Mesendoderm (in vitro differentiated cells): ENCODE data around the gene RAET1L.

Experiments used
- DNase-seq: peaks from one replicate; pipeline ENCODE4 v3.0.0; 2013
- H2AK5ac ChIP-seq: 2 replicates; pipeline ENCODE4 v1.6.1; 2013; ENCODE audit warnings: low read length, inconsistent platforms
- H2BK120ac ChIP-seq: 2 replicates; pipeline ENCODE4 v1.6.1; 2013; ENCODE audit warnings: low read depth, mild to moderate bottlenecking, low read length, moderate library complexity, mixed read lengths
- H2BK15ac ChIP-seq: replicated peaks from 2 replicates; pipeline ENCODE4 v1.6.1; 2013; ENCODE audit warnings: low read depth, mild to moderate bottlenecking, moderate library complexity
- H2BK5ac ChIP-seq: 2 replicates; pipeline ENCODE4 v1.6.1; 2013; ENCODE audit warnings: low read length, inconsistent platforms
- H3K18ac ChIP-seq: 2 replicates; pipeline ENCODE4 v1.6.1; 2013; ENCODE audit warnings: mild to moderate bottlenecking, low read length, mixed read lengths
- H3K23ac ChIP-seq: one replicate; pipeline ENCODE4 v1.6.1; 2013; ENCODE audit warnings: low read length
- H3K27ac ChIP-seq: 2 replicates; pipeline ENCODE4 v1.5.1; 2013; ENCODE audit warnings: low read depth, mild to moderate bottlenecking, inconsistent platforms, low read length, moderate library complexity
- H3K27me3 ChIP-seq: 2 replicates; pipeline ENCODE4 v1.6.1; 2013; ENCODE audit warnings: low read length, control low read depth, mild to moderate bottlenecking, inconsistent platforms; ENCODE audit not compliant: insufficient read depth, poor library complexity
- H3K36me3 ChIP-seq: 2 replicates; pipeline ENCODE4 v1.6.1; 2013; ENCODE audit warnings: low read length, inconsistent platforms; ENCODE audit not compliant: control insufficient read depth, insufficient read depth
- H3K4ac ChIP-seq: one replicate; pipeline ENCODE4 v1.6.1; 2013; ENCODE audit warnings: low read depth, mild to moderate bottlenecking, low read length, moderate library complexity
- H3K4me1 ChIP-seq: 2 replicates; pipeline ENCODE4 v1.6.1; 2013; ENCODE audit warnings: low read depth, low read length, inconsistent platforms; ENCODE audit not compliant: control insufficient read depth
- H3K4me2 ChIP-seq: 2 replicates; pipeline ENCODE4 v1.6.1; 2013; ENCODE audit warnings: low read length
- H3K4me3 ChIP-seq: 2 replicates; pipeline ENCODE4 v1.5.1; 2013; ENCODE audit warnings: mild to moderate bottlenecking, low read length
- H3K56ac ChIP-seq: one replicate; pipeline ENCODE4 v1.6.1; 2013; ENCODE audit warnings: low read length
- H3K79me1 ChIP-seq: 2 replicates; pipeline ENCODE4 v1.6.1; 2013; ENCODE audit warnings: low read length, inconsistent platforms
- H3K79me2 ChIP-seq: 2 replicates; pipeline ENCODE4 v1.6.1; 2013; ENCODE audit warnings: mild to moderate bottlenecking, low read length; ENCODE audit not compliant: control insufficient read depth, insufficient read depth
- H3K9ac ChIP-seq: 2 replicates; pipeline ENCODE4 v1.6.1; 2013; ENCODE audit warnings: low read length, inconsistent platforms
- H4K5ac ChIP-seq: one replicate; pipeline ENCODE4 v1.6.1; 2013; ENCODE audit warnings: low read length
- H4K8ac ChIP-seq: one replicate; pipeline ENCODE4 v1.6.1; 2013; ENCODE audit warnings: low read depth, mild to moderate bottlenecking, control low read depth, low read length, moderate library complexity
- WGBS: extraction: QIAGEN DNeasy Blood & Tissue Kit; methylation state at CpG from one replicate; pipeline ENCODE4 v1.1.7; 2013; ENCODE audit warnings: low lambda C conversion rate, missing lambda C conversion rate; ENCODE audit not compliant: insufficient coverage; ENCODE audit errors: extremely low coverage; 5-methylcytosine and 5-hydroxymethylcytosine counted together

RAET1L gene

GRCh38 chr6:150043501-150044412 lies 18.4 kb upstream of the RAET1L start:
- Histone ChIP-seq H2AK5ac (no peak overlapping the region), H3K27me3 (peaks cover 9% of the 10 kb centered on the region), H3K79me2 (no peaks in the 10 kb centered on the region), H4K5ac (no peak overlapping the region), H3K27ac (no peak overlapping the region), H3K4ac (no peak overlapping the region), H3K56ac (no peak overlapping the region), H3K9ac (no peak overlapping the region), H3K23ac (no peak overlapping the region), H3K18ac (no peak overlapping the region), H2BK5ac (no peak overlapping the region), H3K4me1 (no peaks in the 10 kb centered on the region), H3K4me2 (no peak overlapping the region), H4K8ac (no peak overlapping the region), H2BK15ac (no peak overlapping the region), H3K36me3 (no peaks in the 10 kb centered on the region), H2BK120ac (no peak overlapping the region), H3K79me1 (no peaks in the 10 kb centered on the region), H3K4me3 (no peak overlapping the region)
- WGBS, result 100% methylated on average over 1 of the region's 19 CpGs
- no peak for DNase-seq

- no peaks in the 10 kb centered on the region for H3K79me1 ChIP-seq
- no peaks in the 10 kb centered on the region for H3K36me3 ChIP-seq
- H3K79me2 ChIP-seq, result no peaks in the 10 kb centered on the region
- H2BK120ac ChIP-seq, result no peak overlapping the region
- peaks cover 16% of the 10 kb centered on the region for H3K27me3 ChIP-seq
- WGBS, result no CpG with 5 or more reads among the region's 13 CpGs
- no peak overlapping the region for H3K4ac ChIP-seq
- H3K4me3 ChIP-seq, result no peak overlapping the region
- H2BK15ac ChIP-seq, result no peak overlapping the region
- no peak overlapping the region for H3K4me2 ChIP-seq
- DNase-seq, result no peak
- no peak overlapping the region for H3K18ac ChIP-seq
- no peak overlapping the region for H3K23ac ChIP-seq
- no peak overlapping the region for H3K27ac ChIP-seq
- H3K4me1 ChIP-seq, result no peaks in the 10 kb centered on the region
- no peak overlapping the region for H3K56ac ChIP-seq
- no peak overlapping the region for H2BK5ac ChIP-seq
- H4K5ac ChIP-seq, result no peak overlapping the region
- no peak overlapping the region for H4K8ac ChIP-seq
- no peak overlapping the region for H2AK5ac ChIP-seq
- no peak overlapping the region for H3K9ac ChIP-seq
Measured at GRCh38 chr6:150043096-150043495, 17.8 kb upstream of the RAET1L start.

GRCh38 chr6:150038202-150039062 lies 13.1 kb upstream of the RAET1L start:
- no peaks in the 10 kb centered on the region for H3K79me1 ChIP-seq
- H3K18ac ChIP-seq, result no peak overlapping the region
- H3K4me1 ChIP-seq, result no peaks in the 10 kb centered on the region
- H3K56ac ChIP-seq, result no peak overlapping the region
- peak; percentile 4 for DNase-seq
- no peak overlapping the region for H2BK5ac ChIP-seq
- no peak overlapping the region for H3K9ac ChIP-seq
- no peak overlapping the region for H2BK15ac ChIP-seq
- peaks cover 44% of the 10 kb centered on the region for H3K27me3 ChIP-seq
- H4K8ac ChIP-seq, result no peak overlapping the region
- H3K79me2 ChIP-seq, result no peaks in the 10 kb centered on the region
- H3K36me3 ChIP-seq, result no peaks in the 10 kb centered on the region
- no peak overlapping the region for H3K4me2 ChIP-seq
- no peak overlapping the region for H2BK120ac ChIP-seq
- no peak overlapping the region for H2AK5ac ChIP-seq
- H3K27ac ChIP-seq, result no peak overlapping the region
- no peak overlapping the region for H3K23ac ChIP-seq
- no CpG with 5 or more reads among the region's 21 CpGs for WGBS
- H4K5ac ChIP-seq, result no peak overlapping the region
- H3K4ac ChIP-seq, result no peak overlapping the region
- H3K4me3 ChIP-seq, result no peak overlapping the region

GRCh38 chr6:150037526-150038201 lies 12.3 kb upstream of the RAET1L start:
- no peak overlapping the region for H2BK5ac ChIP-seq
- H3K79me1 ChIP-seq, result no peaks in the 10 kb centered on the region
- no peaks in the 10 kb centered on the region for H3K36me3 ChIP-seq
- no peak overlapping the region for H3K27ac ChIP-seq
- no peak overlapping the region for H3K23ac ChIP-seq
- H3K18ac ChIP-seq, result no peak overlapping the region
- no peak overlapping the region for H2BK120ac ChIP-seq
- H3K4me1 ChIP-seq, result no peaks in the 10 kb centered on the region
- H4K8ac ChIP-seq, result no peak overlapping the region
- H3K4ac ChIP-seq, result no peak overlapping the region
- no peak overlapping the region for H4K5ac ChIP-seq
- WGBS, result no CpG with 5 or more reads among the region's 55 CpGs
- DNase-seq, result no peak
- H3K4me2 ChIP-seq, result no peak overlapping the region
- no peak overlapping the region for H3K4me3 ChIP-seq
- no peak overlapping the region for H2AK5ac ChIP-seq
- no peak overlapping the region for H3K9ac ChIP-seq
- no peak overlapping the region for H2BK15ac ChIP-seq
- H3K27me3 ChIP-seq, result peaks cover 44% of the 10 kb centered on the region
- no peaks in the 10 kb centered on the region for H3K79me2 ChIP-seq
- no peak overlapping the region for H3K56ac ChIP-seq

- H2AK5ac ChIP-seq, result no peak overlapping the region
- no peak overlapping the region for H3K23ac ChIP-seq
- H3K56ac ChIP-seq, result no peak overlapping the region
- H3K36me3 ChIP-seq, result no peaks in the 10 kb centered on the region
- no peaks in the 10 kb centered on the region for H3K4me1 ChIP-seq
- H3K4me3 ChIP-seq, result no peak overlapping the region
- H4K5ac ChIP-seq, result no peak overlapping the region
- H3K4me2 ChIP-seq, result no peak overlapping the region
- H4K8ac ChIP-seq, result no peak overlapping the region
- H3K9ac ChIP-seq, result no peak overlapping the region
- no CpG with 5 or more reads among the region's 5 CpGs for WGBS
- no peak overlapping the region for H3K4ac ChIP-seq
- H3K79me2 ChIP-seq, result no peaks in the 10 kb centered on the region
- H3K27me3 ChIP-seq, result peaks cover 44% of the 10 kb centered on the region
- H2BK15ac ChIP-seq, result no peak overlapping the region
- H3K79me1 ChIP-seq, result no peaks in the 10 kb centered on the region
- no peak overlapping the region for H2BK5ac ChIP-seq
- H3K18ac ChIP-seq, result no peak overlapping the region
- no peak overlapping the region for H3K27ac ChIP-seq
- H2BK120ac ChIP-seq, result no peak overlapping the region
- no peak for DNase-seq
Measured at GRCh38 chr6:150036081-150036480, 10.7 kb upstream of the RAET1L start.
